ENCODE results near the gene TMEM272. TPM values are rescaled to one million over a fixed set of nuclear protein-coding genes. Genes with fewer than 3 reads are reported as not detected.

The TMEM272 gene
- total RNA-seq, 2 experiments from 2014 or later = 0.23 to 0.29 TPM

GRCh38 chr13:51765142-51765515, 79.8 kb downstream of the TMEM272 start:
- POLR2A ChIA-PET = interaction anchor here (1.3 to 2.2 kb wide), 3 partner anchors 311 to 315 kb away, joined by 3 to 19 read pairs (median 8); partner anchors contain the start of gene INTS6
- ATAC-seq (no peak), DNase-seq (no peak)
- peak overlapping the region; percentile 69 for H3K4me3 Mint-ChIP-seq
- H3K27ac Mint-ChIP-seq = peak overlapping the region; percentile 94
- CTCF ChIA-PET = interaction anchor here (1.1 to 2.0 kb wide), 5 partner anchors 32 to 330 kb away, joined by 4 to 15 read pairs (median 4); no protein-coding TSS in a partner anchor
- H3K27me3 Mint-ChIP-seq (ENCODE audit: low read depth) = no peaks in the 10 kb centered on the region
- peaks cover 21% of the 10 kb centered on the region for H3K4me1 Mint-ChIP-seq (ENCODE audit: low read depth)
- peaks cover 8% of the 10 kb centered on the region for H3K36me3 Mint-ChIP-seq (ENCODE audit: low read depth)
- H3K9me3 Mint-ChIP-seq (ENCODE audit: insufficient read depth) = no peaks in the 10 kb centered on the region

GRCh38 chr13:51764184-51765141, 80.5 kb downstream of the TMEM272 start:
- H3K27ac Mint-ChIP-seq = peak overlapping the region; percentile 94
- H3K36me3 Mint-ChIP-seq (ENCODE audit: low read depth) = peaks cover 8% of the 10 kb centered on the region
- ATAC-seq (peak; percentile 85), DNase-seq (peak; percentile 54)
- no peaks in the 10 kb centered on the region for H3K9me3 Mint-ChIP-seq (ENCODE audit: insufficient read depth)
- POLR2A ChIA-PET = interaction anchor here (0.6 to 2.2 kb wide), 6 partner anchors 10 to 314 kb away, joined by 3 to 19 read pairs (median 4); partner anchors contain the start of gene INTS6
- CTCF ChIA-PET = interaction anchor here (0.8 to 2.0 kb wide), 10 partner anchors 33 to 478 kb away, joined by 3 to 15 read pairs (median 4); no protein-coding TSS in a partner anchor
- no peaks in the 10 kb centered on the region for H3K27me3 Mint-ChIP-seq (ENCODE audit: low read depth)
- peak overlapping the region; percentile 69 for H3K4me3 Mint-ChIP-seq
- peaks cover 21% of the 10 kb centered on the region for H3K4me1 Mint-ChIP-seq (ENCODE audit: low read depth)

GRCh38 chr13:51763486-51763885, 81.5 kb downstream of the TMEM272 start:
- peaks cover 21% of the 10 kb centered on the region for H3K4me1 Mint-ChIP-seq (ENCODE audit: low read depth)
- peak overlapping the region; percentile 33 for H3K27ac Mint-ChIP-seq
- no peak for ATAC-seq
- no peak for DNase-seq
- H3K4me3 Mint-ChIP-seq = no peak overlapping the region
- POLR2A ChIA-PET = interaction anchor here (0.6 to 2.2 kb wide), 5 partner anchors 9 to 313 kb away, joined by 3 to 19 read pairs (median 4); partner anchors contain the start of gene INTS6
- H3K36me3 Mint-ChIP-seq (ENCODE audit: low read depth) = peaks cover 8% of the 10 kb centered on the region
- H3K27me3 Mint-ChIP-seq (ENCODE audit: low read depth) = no peaks in the 10 kb centered on the region
- H3K9me3 Mint-ChIP-seq (ENCODE audit: insufficient read depth) = no peaks in the 10 kb centered on the region
- CTCF ChIA-PET = interaction anchor here (0.8 to 2.0 kb wide), 7 partner anchors 34 to 477 kb away, joined by 3 to 15 read pairs (median 4); no protein-coding TSS in a partner anchor

Other genes with a start within 250 kb of the TMEM272 start
- gene DHRS12, start 41.0 kb downstream of the TMEM272 start, total RNA-seq = 10 to 100 TPM in 1 of 2 experiments, 1 to 10 TPM in 1; 8.9 to 10.0 TPM
- gene CCDC70, start 16.8 kb upstream of the TMEM272 start, total RNA-seq = not detected
- under 1 TPM; 0.29 to 0.37 TPM for gene ATP7B, start 166.3 kb upstream of the TMEM272 start, total RNA-seq
- gene ALG11, start 167.2 kb upstream of the TMEM272 start, total RNA-seq = 10 to 100 TPM; 22.9 to 28.3 TPM
- gene UTP14C, start 179.5 kb upstream of the TMEM272 start, total RNA-seq = 10 to 100 TPM in 1 of 2 experiments, 1 to 10 TPM in 1; 8.5 to 10.5 TPM